ENCODE data around the gene PNLDC1.
A peak's percentile ranks its signal among the peaks of the same experiment; 100 is the strongest.
"Not testable (repeated sequence)": the region's sequence is repeated elsewhere in the genome, so short reads cannot be mapped to it uniquely, and the experiment has no call there.

PNLDC1 gene

DNA sequence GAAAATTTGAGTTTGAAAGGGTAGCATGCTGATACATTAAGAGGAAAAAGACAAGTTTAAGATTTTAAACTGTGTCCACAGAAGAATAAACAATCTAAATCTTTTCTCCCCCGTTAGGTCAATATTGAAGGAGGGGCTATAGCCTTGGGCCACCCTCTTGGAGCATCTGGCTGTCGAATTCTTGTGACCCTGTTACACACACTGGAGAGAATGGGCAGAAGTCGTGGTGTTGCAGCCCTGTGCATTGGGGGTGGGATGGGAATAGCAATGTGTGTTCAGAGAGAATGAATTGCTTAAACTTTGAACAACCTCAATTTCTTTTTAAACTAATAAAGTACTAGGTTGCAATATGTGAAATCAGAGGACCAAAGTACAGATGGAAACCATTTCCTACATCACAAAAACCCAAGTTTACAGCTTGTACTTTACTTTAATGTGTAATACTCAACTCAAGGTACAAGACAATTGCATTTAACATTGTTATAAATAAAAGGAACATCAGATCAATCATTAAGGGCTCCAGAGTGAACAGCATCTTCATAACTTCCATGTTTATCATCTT is 21.5 kb upstream of the PNLDC1 start:
- no peak for FAIRE-seq
- DNase-seq (ENCODE audit: low spot score): no peak

- FAIRE-seq (no peak), DNase-seq (ENCODE audit: low spot score) (no peak)
Observed at GRCh38 chr6:159788276-159788675, 11.8 kb upstream of the PNLDC1 start.

DNA sequence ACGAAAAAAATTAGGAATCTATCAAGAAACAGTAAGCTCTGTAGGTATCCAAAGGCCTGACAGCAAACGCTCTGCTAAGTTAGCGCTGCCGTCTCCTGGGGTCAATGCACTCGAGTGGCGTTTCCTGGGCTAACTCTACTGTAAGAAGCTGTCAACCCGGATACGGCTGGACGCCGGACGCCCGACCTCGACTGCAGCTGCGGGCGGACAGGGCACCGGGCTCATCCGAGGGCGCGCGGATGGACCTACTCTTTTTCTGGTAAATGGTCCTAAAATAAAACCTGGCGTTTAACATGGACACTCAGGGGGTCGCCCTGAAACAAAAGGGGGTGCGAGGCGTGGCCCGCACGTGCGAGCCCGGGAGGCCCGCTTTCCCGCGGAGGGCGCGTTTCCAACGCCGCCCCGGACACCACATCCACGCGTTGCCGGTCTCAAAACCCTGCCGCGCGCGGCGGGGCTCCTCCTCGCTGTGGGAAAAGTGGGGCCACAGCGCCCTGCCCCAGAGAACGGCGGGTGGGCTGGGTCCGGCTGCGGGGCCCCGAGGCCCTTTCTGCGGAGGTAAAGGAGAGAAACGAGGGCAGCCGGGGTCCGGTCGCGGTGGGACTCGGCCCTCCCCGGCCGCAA is 11.2 kb upstream of the PNLDC1 start:
- DNase-seq (ENCODE audit: low spot score) (peak; percentile 25), FAIRE-seq (no peak)

GRCh38 chr6:159789377-159790148 is 10.5 kb upstream of the PNLDC1 start, which contains the start of gene TCP1:
TSS of gene TCP1 (minus strand) at chr6:159789602. CDS start at chr6:159789468, 134 bp downstream.
- DNase-seq (ENCODE audit: low spot score): peak; percentile 94
- FAIRE-seq: peak; percentile 66

DNA sequence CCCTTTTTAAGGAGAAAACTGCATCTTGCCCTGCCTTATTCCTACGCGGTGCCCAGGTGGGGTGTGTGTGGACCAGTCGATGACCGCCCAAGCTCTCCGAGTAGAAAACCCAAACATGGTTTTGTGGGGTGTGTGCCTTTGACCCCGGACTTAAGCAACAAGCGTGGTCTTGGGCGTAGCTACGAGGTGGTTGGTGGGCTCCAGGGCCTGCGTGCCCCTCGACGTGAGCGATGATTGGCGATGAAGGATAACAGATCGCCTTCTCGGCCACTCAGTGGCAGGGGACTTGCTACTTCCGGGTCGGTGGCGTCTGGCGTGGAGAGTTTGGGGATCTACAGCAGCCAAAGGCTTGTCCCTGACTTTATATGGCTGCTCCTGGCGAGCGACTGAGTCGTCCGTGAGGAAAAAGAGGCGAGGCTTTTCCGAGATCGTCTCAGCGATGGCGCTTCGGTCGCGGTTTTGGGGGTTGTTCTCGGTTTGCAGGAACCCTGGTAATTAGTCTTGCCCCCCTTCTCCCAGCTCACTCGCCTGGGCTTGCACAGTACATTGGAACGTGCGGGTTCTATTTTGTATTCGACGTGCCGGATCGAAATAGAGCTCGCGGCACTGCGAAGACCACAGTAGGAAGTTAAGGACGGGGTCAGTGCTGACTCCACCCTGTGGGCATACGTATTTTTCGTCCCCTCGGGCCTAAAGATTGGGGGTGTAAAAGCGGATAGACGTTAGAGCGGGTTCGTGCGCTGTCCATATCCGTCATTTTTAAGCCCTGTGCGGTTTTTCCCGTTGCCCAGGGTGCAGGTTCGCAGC is 9.7 kb upstream of the PNLDC1 start, which contains the start of gene MRPL18:
MRPL18 (plus strand) TSS at position 319 of the 807 bp plus-strand sequence; CDS start at position 440, 121 bp downstream.
- DNase-seq (ENCODE audit: low spot score) (peak; percentile 94), FAIRE-seq (peak; percentile 72)

DNA sequence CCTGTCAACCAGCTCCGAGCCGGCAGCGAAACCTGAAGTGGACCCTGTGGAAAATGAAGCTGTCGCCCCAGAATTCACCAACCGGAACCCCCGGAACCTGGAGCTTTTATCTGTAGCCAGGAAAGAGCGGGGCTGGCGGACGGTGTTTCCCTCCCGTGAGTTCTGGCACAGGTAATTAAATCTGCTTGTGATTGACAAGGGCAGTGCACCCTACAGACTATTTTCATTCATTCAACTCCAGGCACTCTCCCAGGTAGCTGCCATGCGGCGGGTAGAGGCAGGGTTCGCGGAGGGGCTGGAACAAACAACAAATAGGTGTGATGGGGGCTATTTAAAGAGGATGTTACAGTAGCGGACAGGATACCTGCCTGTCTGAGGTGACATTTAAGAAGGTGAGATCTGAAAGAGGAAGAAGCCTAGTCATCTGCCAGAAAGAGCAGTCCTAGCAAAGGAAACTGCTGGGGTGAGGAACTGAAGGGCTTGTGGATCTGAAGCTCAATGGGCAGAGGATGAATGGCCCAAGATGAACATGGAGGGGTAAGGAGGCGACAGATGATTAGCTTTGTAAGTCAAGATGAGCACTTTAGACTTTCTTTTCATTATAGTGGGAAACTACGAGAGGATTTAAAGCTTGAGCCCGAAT is 9.0 kb upstream of the PNLDC1 start:
- DNase-seq (ENCODE audit: low spot score): no peak
- FAIRE-seq: no peak

GRCh38 chr6:159794976-159795375 is 5.1 kb upstream of the PNLDC1 start:
- not testable (repeated sequence) for FAIRE-seq

DNA sequence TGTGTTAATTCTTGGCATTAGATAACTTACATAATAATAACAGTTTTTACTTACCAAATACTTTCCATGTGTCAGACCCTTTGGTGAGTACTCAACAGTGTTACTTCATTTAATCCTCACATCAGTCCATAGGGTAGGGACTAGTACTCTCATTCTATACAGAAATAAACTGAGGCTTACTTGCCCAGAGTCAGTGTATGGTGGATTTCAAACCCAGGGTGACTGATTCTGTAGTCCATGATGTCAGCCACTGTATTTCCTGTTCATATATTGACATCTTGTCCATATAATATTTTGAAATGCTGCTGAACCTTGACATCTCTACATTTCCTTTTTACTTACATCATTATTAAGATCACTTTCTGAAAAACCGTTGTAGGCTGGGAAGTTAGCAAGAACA is 2.5 kb upstream of the PNLDC1 start:
- DNase-seq (ENCODE audit: low spot score): no peak
- FAIRE-seq: no peak

More at GRCh38 chr6:159794976-159795375, 5.1 kb upstream of the PNLDC1 start:
- DNase-seq (ENCODE audit: low spot score): not testable (repeated sequence)

DNA sequence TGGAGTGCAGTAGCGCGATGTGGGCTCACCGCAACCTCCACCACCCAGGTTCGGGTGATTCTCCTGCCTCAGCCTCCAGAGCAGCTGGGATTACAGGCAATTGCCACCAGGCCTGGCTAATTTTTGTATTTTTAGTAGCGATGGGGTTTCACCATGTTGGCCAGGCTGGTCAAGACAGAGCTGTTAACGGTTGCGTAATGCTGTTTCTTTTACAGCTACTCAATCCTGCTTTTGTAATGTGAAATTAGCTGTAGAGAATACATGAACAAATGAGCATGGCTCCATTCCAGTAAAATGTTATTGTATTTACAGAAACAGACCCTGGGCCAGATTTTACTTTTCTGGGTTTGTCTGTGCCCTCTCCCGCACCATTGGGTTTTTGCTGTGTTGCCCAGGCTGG is 1.9 kb downstream of the PNLDC1 start:
- DNase-seq (ENCODE audit: low spot score): no peak
- no peak for FAIRE-seq

DNA sequence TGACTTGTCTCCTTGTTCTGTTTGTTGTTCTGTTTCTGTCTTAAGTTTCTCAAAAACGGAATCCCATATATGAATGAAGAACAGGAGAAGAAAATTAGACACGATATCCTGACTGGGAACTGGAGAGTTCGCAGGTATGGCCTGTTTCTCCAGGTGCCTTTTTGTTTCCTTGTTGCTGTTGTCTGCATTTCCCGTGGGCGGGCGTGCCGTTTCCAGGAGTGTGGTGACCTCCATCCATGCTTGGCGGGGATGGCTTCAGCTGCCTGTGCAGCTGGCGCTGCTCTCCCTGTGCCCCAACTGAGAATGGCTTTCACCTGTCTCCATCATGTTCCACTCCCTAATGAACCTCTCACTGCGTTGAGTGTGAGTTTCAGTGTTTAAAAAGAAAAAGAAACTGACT is 4.4 kb downstream of the PNLDC1 start:
- FAIRE-seq: no peak
- DNase-seq (ENCODE audit: low spot score): no peak

DNA sequence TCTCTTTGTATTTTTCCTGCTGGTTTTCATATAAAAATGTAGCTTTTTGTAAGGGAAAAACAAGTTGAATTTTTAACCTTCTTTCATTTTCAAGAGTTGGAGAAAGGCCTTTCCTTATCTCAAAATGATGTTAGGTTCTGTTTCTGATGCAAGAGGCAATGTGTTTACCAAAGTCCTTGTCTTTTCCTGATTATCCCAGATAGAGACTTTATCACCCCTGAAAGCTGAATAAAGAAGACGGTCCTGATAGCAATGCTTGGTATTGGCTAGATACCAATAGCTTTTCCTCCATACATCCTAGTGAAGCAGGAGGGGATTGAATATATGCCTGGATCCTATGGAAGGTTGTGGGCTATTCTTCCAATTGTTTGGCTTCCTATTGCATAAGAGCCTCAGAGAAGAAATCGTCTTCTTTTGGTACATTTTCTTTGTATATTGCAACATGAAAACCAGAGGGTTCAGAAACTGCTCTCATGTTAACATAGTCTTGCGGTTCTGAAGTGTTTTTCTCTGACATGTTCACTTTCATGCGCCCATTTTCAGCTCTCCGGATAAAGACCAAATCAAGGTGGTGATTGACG is 5.5 kb downstream of the PNLDC1 start:
- no peak for FAIRE-seq

GRCh38 chr6:159806021-159806458 is 6.0 kb downstream of the PNLDC1 start:
- FAIRE-seq (no peak), DNase-seq (ENCODE audit: low spot score) (no peak)

More for the DNA sequence above, 5.5 kb downstream of the PNLDC1 start:
- no peak for DNase-seq (ENCODE audit: low spot score)

GRCh38 chr6:159807150-159807858 is 7.2 kb downstream of the PNLDC1 start:
- DNase-seq (ENCODE audit: low spot score) (peak; percentile 46), FAIRE-seq (no peak)

DNA sequence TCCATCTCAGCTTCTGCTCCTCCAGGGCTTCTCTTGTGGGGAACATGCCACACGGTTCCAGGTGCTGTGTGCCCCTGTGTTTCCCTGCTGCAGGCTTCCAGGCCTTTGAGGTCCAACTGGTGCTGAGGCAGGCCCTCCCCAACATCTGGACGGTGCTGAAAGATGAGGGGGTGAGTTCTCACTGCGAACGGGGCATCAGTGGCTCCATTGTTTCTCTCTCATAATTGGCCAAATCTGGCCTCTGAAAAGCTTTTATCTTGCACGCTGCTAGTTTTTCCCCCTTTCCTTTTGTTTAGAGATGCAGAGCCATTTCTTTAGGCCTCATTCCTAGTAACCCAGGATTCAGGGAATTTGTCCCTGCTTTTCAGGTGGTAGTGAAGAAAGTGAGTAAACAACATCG is 8.6 kb downstream of the PNLDC1 start:
- DNase-seq (ENCODE audit: low spot score): no peak
- no peak for FAIRE-seq

GRCh38 chr6:159809149-159809548 is 9.1 kb downstream of the PNLDC1 start:
- FAIRE-seq (no peak), DNase-seq (ENCODE audit: low spot score) (no peak)

DNA sequence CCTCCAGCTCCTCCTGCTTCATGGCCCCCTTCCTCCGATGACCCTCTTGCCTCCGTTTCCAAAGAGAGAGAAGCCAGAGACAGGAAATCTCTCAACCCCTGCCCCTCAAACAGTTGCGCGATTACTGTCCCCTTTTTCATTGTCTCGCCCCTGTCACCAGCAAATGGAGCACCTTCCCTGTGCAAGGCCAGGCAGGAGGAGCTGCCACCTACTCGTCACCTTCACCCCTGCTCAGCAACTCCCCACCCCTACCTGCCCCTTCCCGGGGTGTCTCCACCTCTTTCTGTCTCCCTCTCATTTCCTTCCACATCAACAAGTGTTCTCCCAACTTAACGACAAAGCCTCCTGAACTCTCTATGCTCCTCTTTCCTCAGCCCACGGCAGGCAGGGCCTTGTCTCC is 13.7 kb downstream of the PNLDC1 start:
- FAIRE-seq (no peak), DNase-seq (ENCODE audit: low spot score) (no peak)

DNA sequence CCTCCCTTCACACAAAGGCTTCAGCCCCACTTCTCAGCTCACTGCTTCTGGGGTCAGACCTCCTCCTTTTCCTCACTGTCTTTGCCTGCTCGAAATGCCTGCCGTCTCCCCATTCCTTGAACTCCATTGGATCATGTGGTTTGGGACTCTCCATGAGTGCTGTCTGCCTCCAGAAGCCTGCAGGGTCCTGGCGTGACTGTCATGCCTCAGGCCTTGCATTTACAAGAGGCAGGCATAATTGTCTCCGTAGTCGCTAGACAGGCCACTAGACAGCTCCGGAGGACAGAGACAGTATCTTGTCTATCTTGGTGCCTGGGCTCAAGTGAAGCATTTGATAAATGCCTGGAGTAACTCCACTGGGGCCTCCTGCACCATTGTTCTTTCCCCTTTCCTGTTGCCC is 15.3 kb downstream of the PNLDC1 start:
- no peak for DNase-seq (ENCODE audit: low spot score)
- no peak for FAIRE-seq

GRCh38 chr6:159816775-159817174 is 16.7 kb downstream of the PNLDC1 start:
- not testable (repeated sequence) for FAIRE-seq; DNase-seq (ENCODE audit: low spot score)

DNA sequence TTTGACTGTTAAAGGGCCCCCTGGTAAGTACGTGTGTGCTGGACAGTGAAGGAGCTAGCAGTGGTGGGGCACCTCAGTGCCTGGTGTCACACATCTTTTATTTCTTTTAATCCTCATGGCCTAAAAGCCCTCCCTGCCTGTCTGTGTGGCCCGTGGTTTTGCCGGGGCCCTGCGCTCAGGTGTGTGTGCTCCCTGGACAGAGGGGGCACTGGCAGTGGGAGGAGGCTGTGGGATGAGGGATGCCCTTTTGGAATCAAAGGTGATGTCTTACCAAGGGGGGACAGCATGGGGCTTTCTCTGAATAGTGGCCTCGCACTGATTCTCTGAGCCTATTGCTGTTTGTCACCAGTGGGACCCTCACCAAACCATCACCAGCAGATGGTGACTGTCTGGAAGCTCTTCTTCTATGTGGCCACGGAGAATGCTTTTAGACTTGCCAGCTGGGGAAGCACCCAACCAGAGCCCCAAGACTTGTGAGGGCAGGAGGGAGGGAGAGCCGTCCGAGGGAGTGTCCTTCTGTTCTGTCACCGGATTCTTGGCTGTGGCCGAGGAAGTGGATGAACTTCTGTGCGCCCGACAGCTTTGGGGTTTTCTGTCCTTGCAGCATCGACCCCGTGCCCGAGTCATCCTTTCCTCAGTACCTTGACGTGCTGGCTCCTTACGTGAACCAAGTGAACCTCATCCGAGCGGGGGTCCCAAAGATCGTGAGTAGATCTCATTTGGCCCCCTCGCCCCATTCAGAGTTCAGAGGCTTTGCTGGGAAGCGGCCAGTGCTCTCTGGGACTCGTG is 18.1 kb downstream of the PNLDC1 start:
- no peak for DNase-seq (ENCODE audit: low spot score)
- no peak for FAIRE-seq
